ENCODE results near the gene COBL.

Gene COBL

GRCh38 chr7:51244053-51244452, 72.6 kb downstream of the COBL start:
- Histone ChIP-seq H3K79me2 (ENCODE audit: control insufficient read depth, low read length) (no peaks in the 10 kb centered on the region), H3K4me1 (ENCODE audit: control insufficient read depth, low read length) (no peaks in the 10 kb centered on the region), H3K36me3 (ENCODE audit: control insufficient read depth, low read length) (no peaks in the 10 kb centered on the region), H3K4me2 (ENCODE audit: low read length) (no peak overlapping the region), H3K9me3 (ENCODE audit: control insufficient read depth, insufficient read depth, low read length) (no peaks in the 10 kb centered on the region; the same call in 1 of the 2 replicates), H3K27me3 (ENCODE audit: control insufficient read depth, low read length) (no peaks in the 10 kb centered on the region), H3K4me3 (ENCODE audit: low read length) (no peak overlapping the region), H3F3A (ENCODE audit: control insufficient read depth, insufficient read depth) (no peaks in the 10 kb centered on the region), H3K9me2 (replicated peaks; ENCODE audit: control insufficient read depth, low read length) (no peaks in the 10 kb centered on the region), H3K27ac (ENCODE audit: low read depth, low read length) (no peak overlapping the region), H4K20me1 (ENCODE audit: control insufficient read depth, insufficient read depth, low read depth, low read length) (no peaks in the 10 kb centered on the region)
- TF ChIP-seq EZH2phosphoT487 (IDR thresholded peaks at IDR 0.05; ENCODE audit: borderline replicate concordance, low read length), result no peak
- no peak for TF ChIP-seq CTCF (IDR thresholded peaks at IDR 0.05; ENCODE audit: low read depth, low read length, poor library complexity, severe bottlenecking)

- no peak overlapping the region for H3K4me3 ChIP-seq (ENCODE audit: low read length)
- no peaks in the 10 kb centered on the region for H3K9me2 ChIP-seq (replicated peaks; ENCODE audit: control insufficient read depth, low read length)
- no peak overlapping the region for H3K4me2 ChIP-seq (ENCODE audit: low read length)
- H3K4me1 ChIP-seq (ENCODE audit: control insufficient read depth, low read length), result no peaks in the 10 kb centered on the region
- no peaks in the 10 kb centered on the region for H3F3A ChIP-seq (ENCODE audit: control insufficient read depth, insufficient read depth)
- no peaks in the 10 kb centered on the region for H3K27me3 ChIP-seq (ENCODE audit: control insufficient read depth, low read length)
- no peaks in the 10 kb centered on the region for H4K20me1 ChIP-seq (ENCODE audit: control insufficient read depth, insufficient read depth, low read depth, low read length)
- no peaks in the 10 kb centered on the region for H3K79me2 ChIP-seq (ENCODE audit: control insufficient read depth, low read length)
- H3K36me3 ChIP-seq (ENCODE audit: control insufficient read depth, low read length), result no peaks in the 10 kb centered on the region
- no peak overlapping the region for H3K27ac ChIP-seq (ENCODE audit: low read depth, low read length)
- H3K9me3 ChIP-seq (ENCODE audit: control insufficient read depth, insufficient read depth, low read length), result no peaks in the 10 kb centered on the region; the same call in 1 of the 2 replicates
- TF ChIP-seq EZH2phosphoT487 (IDR thresholded peaks at IDR 0.05; ENCODE audit: borderline replicate concordance, low read length) (no peak), CTCF (IDR thresholded peaks at IDR 0.05; ENCODE audit: low read depth, low read length, poor library complexity, severe bottlenecking) (no peak)
These were observed 73.0 kb downstream of the COBL start for GRCh38 chr7:51243631-51244030.

GRCh38 chr7:51242881-51243518, 73.6 kb downstream of the COBL start:
- H3K4me3 ChIP-seq (ENCODE audit: low read length), result no peak overlapping the region
- H3K9me3 ChIP-seq (ENCODE audit: control insufficient read depth, insufficient read depth, low read length), result no peaks in the 10 kb centered on the region; the same call in 1 of the 2 replicates
- no peaks in the 10 kb centered on the region for H3F3A ChIP-seq (ENCODE audit: control insufficient read depth, insufficient read depth)
- no peaks in the 10 kb centered on the region for H3K79me2 ChIP-seq (ENCODE audit: control insufficient read depth, low read length)
- no peak overlapping the region for H3K4me2 ChIP-seq (ENCODE audit: low read length)
- H3K36me3 ChIP-seq (ENCODE audit: control insufficient read depth, low read length), result no peaks in the 10 kb centered on the region
- no peaks in the 10 kb centered on the region for H3K9me2 ChIP-seq (replicated peaks; ENCODE audit: control insufficient read depth, low read length)
- TF ChIP-seq CTCF (IDR thresholded peaks at IDR 0.05; ENCODE audit: low read depth, low read length, poor library complexity, severe bottlenecking), result no peak
- no peak for TF ChIP-seq EZH2phosphoT487 (IDR thresholded peaks at IDR 0.05; ENCODE audit: borderline replicate concordance, low read length)
- no peak overlapping the region for H3K27ac ChIP-seq (ENCODE audit: low read depth, low read length)
- no peaks in the 10 kb centered on the region for H3K27me3 ChIP-seq (ENCODE audit: control insufficient read depth, low read length)
- no peaks in the 10 kb centered on the region for H4K20me1 ChIP-seq (ENCODE audit: control insufficient read depth, insufficient read depth, low read depth, low read length)
- no peaks in the 10 kb centered on the region for H3K4me1 ChIP-seq (ENCODE audit: control insufficient read depth, low read length)
